Stimulated activated CD8-positive, alpha-beta memory T cell treated with anti-CD3 and anti-CD28 coated beads, Interleukin-7, amount 100 ng/mL, for 48 hours (primary cell): ENCODE measurements around the gene GLTP.
A peak's percentile ranks its signal among the peaks of the same experiment; 100 is the strongest.

Source experiments
- DNase-seq, 2 donors: peaks; one replicate each; pipeline ENCODE4 v3.0.0-alpha.2; 2020; ENCODE audit warnings: low read depth in 1 of 2; ENCODE audit errors: extremely low read depth in 1 of 2

The GLTP gene

DNA sequence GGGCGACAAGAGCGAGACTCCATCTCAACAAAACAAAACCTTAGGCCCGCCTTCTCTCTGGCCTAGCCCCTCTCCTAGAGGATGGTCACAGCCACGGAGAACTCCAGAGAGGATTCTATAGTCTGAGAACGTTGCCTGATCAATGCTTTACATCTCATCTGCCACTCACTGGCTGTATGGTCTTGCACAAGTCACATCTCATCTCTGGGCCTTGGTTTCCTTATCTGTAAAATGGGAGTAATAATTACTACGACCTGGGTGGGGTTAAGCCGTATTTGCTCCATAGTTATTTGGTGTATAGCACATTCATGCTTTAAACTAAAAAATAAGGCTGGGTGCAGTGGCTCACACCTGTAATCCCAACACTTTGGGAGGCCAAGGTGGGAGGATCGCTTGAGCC lies 55.6 kb downstream of the GLTP start:
- no peak for DNase-seq

DNA sequence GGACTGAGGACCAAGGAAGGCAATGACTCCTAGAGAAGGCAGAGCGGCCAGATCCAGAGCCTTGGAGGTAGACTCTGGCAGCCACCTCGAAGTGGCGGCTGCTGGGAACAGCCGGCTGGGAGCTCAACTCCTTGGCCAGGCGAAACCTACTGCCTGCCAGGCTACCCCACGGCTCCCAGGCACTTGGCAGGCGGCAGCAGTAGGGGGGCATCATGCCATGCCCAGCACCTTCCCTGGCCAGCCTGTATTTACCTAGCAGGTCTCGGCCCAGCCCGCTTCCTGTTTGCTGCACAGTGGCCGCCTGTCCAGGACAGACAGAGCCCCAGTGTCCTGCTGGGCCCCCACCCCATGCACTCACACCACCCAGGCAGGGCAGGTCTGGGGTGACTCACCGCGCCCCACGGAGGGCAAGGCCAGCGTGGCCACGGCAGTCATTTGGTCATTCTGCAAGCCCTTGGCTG lies 57.4 kb downstream of the GLTP start:
- no peak for DNase-seq

DNA sequence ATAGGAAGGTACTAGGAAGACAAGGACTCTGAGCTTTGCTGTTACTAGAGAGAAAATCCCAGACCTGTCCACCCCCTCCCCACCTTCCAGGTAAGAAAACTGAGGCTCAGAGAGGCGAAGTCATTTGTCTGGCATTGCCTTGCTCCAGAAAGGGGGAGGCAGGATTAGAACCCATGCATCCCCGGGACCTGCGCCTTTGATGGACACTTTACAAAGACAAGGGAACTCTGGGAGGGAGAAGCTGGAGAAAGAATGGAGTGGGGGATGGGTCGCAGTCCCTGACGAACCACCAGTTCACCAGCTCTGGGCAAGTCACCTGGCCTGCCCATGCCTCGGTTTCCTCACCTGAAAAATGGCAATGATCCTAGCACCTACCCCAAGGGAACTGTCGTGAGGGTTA lies 57.9 kb downstream of the GLTP start:
- DNase-seq, result no peak

DNA sequence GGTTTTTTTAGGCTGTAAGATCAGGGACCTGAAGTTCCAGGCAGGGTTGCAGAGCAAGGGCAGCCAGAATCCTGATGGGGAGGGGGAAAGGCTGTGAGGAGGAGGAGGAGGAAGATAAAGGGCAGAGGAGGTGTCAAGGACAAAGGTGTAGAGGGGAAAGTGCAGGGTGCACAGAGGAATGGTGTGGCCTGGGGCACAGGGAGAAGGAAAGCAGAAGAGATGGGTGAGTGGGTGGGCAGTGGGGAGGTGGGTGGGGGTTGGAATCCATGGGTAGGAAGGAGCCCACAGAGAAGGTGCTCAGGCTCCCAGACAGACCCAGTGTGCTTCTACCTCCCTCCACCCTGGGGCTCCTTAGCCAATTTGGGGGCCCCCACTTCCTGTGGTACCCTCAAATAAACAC lies 58.4 kb downstream of the GLTP start:
- no peak for DNase-seq

DNA sequence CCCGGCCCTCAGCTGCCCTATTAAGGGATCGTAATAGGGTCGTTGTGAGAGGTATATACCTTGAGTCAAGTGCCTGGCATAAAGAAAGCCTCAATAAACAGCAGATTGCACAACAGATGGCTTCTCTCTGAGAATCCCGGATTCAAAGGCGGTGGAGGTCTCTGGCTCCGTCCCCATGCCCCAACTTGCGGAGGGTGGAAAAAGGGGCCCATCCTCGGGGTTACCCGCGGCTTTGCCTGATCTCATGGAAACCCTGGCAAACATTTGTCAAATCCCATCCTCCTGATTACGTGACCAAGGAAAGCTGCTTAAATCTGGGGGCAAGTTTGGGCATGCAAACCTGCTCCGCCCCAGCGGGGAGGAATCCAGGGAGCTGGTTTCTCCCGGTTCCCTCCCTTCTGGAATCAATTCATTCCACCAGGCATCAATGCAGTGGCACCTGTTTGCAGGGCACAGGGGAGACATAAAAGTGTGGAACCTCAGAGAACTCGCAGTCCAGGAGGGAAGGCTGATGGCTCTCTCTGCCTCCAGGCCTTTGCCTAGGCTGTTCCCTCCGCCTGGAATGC lies 59.4 kb downstream of the GLTP start:
- no peak for DNase-seq

DNA sequence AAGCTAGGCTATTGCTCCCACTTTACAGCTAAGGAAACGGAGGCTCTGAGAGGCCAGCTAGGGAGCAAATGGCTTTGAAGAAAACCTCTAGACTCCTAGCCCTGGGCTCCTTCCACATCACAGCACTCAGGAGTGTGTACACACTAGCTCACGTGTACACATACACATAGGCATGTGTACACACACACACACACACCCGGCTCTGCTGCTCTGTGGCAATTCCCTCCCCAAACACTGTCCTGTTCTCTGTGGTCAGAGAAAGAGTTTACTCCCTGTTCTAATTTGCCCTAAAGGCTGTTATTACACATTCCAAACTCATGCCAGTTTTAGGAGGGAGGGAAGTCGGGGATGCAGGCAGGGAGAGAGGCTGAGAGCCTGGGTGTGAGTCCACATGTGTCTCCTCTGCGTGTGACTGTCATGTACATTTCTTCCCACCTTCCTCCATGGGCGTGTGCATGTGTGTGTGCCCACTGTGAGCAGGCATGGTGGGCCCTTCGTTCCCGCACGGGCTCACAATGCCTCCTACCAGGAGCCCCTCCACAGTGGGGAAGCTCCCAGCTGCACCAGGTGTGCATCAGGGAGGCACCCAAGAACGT lies 61.3 kb downstream of the GLTP start:
- DNase-seq, result no peak

DNA sequence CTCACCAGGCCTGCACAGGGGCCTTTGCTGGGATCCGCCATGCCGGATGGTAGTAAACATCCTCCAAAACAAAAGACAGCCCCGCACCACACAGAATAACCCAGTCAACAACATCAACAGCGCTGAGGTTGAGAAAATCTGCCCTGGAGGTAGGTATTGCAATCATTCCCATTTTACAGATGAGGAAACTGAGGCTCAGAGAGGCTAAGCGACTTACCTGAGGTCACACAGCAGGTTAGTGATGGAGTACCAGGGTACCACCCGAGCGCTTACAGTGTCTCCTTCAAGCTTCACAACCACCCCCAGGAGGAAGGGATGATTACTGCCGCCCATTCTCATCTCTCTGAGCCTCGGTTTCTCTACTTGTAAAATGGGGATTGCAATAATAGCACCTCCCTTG lies 62.1 kb downstream of the GLTP start:
- DNase-seq, result no peak

DNA sequence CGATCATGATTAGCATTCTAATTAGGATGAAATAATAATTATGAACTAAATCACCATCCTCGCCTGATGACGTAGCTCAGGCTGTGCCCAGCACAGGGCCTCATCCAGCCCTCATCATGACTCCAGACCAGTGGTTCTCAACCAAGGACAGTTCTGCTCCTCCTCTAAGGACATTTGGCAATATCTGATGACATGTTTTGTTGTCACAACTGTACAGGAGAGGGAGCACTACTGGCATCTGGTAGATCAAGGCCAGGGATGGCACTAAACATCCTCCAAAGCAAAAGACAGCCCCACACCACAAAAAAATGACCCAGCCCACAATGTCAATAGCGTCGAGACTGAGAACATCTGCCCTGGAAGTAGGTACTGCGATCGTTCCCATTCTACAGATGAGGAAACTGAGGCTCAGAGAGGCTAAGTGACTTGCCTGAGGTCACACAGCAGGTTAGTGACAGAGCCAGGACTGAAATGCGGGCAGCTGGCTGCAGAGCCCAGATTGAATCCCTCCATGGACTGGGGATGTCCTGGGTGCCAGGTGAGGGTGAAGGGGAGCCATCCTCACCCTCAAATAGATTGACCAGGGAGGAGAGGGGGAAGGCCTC lies 62.6 kb downstream of the GLTP start:
- no peak for DNase-seq

DNA sequence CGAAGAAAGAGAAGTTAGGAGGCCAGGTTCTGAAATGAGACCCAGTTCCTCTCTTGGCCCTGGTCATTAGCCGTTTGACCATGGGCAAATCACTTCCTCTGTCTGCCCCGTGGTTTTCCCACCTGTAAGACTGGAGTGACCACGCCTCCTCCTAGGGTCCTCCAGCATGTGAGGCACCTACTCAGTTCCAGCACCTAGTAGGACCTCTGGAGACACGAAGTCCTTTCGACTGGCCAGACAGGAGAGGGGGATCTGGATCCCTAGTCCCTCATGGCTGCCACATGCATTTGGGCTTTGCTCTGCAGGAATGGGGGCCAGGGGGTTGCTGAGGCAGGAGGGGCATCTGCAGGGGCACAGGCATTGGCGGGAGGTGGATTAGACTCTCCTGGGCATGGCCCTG lies 63.5 kb downstream of the GLTP start:
- no peak for DNase-seq

DNA sequence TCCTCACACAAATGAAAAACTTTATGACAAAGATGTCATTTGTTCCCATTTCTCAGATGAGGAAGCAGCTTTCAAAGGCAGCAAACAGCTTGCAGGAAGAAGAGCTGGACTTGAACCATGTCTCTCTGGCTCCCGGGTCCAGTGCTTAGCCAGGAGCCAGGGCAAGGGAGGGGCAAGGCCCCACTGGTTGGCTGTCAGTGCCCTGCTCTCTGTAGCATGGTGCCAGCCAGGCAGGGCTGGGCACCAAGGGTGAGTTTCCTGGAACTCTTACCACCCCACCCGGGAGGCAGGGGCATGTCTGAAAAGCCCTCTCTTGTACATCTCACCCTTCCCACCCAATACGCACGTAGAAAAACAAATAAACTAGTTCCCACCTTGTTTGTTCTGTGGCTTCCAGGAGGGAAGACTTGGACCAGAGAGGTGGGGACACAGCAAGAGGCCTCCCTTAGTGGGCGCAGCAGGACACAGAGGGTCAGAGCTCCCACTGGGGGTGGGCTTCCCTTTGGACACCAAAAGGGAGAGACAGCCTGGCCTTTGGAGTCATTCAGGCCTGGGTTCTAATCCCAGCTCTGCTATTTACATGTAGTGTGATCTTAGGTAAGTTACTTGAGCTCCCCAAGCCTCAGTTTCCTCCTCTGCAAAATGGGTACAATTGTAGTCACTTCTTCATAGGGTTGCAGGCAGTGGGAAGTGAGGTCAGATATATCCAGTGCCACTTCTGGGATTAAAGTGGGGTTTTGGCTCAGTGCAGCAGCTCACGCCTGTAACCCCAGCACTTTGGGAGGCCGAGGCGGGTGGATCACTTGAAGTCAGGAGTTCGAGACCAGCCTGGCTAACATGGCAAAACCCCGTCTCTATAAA lies 64.4 kb downstream of the GLTP start:
- DNase-seq, result no peak

DNA sequence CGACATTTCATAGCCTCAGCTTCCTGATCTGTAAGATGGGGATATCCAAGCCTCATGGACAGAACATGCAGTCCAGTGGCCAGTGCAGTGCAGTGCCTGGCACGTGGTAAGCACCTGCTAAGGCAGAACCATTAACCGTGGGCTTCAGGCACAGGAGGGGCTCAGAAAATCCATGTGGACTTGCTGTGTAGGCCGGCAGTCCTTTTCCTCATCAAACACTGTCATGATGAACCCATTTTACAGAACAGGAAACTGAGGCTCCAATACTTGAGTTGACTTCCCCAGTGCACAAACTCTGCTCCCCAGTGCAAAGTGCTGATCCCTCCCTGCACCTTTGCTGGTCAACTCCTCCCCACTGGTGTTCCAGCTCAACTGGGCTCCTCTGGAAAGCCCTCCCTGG lies 65.1 kb downstream of the GLTP start:
- no peak for DNase-seq

DNA sequence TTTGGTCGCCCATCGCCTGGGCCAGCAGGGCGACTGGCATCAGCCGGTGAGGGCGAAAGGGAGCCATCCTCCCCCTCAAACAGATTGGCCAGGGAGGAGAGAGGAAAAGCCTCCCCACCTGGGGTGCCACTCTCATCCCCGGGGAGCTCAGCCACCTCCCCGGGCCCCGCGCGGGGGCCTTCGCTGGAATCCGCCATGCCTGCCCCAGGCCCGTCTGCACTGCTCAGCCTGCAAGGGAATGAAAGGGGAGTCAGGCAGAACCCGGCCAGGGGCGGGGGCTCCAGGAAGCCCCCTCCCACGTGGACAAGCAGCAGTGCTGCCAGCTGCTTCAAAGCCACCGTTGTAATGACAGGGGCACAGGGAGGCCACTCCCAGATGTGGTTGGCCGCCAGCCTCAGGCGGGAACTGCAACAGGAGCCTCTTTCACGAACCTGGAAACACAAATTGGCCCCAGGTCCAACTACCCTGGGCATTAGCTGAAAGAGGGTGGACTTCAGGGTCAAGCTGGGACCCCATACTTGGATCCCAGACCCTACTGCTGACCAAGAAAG lies 65.7 kb downstream of the GLTP start:
- DNase-seq, result no peak

DNA sequence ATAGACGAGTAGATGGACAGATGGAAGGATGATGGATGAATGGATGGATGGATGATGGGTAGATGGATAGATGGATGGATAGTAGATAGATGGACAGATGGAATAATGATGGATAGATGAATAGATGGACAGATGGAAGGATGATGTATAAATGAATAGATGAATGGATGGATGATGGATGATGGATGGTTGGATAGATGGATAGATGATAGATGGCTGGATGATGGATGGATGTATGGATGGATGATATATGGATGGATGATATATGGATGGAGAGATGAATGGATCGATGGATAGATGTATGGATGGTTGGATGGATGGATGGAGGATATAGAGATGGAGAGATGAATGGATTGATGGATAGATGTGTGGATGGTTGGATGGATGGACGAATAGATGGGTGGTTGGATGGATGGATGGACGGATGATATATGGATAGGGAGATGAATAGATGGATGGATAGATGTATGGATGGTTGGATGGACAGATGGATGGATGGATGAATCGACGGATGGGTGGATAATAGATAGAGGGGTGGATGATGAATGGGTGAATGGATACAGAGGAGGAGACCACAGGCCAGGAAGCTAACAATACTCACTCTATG lies 66.4 kb downstream of the GLTP start:
- no peak for DNase-seq

DNA sequence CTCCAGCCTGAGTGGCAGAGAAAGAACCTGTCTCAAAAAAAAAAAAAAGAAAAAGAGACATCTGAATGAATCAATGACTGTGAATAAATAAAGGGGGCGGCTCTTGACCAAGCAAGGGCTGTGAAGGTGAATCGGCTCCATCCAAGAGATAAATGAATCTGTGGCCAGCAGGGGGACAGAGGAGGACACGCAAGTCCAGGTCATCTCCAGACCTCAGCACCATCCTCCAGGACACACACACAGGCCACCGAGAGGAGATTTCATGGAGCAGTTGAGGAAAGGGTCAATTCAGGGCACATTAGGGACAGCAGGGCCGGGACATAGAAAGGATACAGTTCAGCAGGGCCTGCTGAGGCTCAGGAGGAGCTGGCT lies 68.7 kb downstream of the GLTP start:
- no peak for DNase-seq

DNA sequence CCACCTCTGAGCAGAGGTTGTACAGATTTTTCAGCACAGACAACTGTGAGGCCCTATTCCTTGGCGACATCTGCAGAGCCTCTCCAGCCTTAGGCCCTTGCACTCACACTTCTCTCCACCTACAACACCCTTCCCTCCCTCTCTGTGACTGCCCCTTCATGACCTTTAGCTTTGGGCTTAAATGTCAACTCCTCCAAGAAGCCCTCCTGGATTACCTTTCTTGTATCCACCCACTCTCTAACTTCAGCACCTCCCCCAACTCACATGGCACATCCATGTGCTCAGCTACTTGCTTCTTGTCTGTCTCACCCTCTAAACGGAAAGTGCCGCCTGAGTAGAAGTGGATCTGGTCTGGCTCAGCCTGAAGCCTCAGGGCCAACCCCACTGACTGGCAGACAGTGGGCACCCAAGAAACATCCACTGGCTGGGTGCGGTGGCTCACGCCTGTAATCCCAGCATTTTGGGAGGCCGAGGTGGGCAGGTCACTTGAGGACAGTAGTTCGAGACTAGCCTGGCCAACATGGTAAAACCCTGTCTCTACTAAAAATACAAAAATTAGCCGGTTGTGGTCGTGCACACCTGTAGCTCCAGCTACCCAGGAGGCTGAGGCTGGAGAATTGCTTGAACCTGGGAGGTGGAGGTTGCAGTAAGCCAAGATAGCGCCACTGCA lies 69.3 kb downstream of the GLTP start:
- no peak for DNase-seq

DNA sequence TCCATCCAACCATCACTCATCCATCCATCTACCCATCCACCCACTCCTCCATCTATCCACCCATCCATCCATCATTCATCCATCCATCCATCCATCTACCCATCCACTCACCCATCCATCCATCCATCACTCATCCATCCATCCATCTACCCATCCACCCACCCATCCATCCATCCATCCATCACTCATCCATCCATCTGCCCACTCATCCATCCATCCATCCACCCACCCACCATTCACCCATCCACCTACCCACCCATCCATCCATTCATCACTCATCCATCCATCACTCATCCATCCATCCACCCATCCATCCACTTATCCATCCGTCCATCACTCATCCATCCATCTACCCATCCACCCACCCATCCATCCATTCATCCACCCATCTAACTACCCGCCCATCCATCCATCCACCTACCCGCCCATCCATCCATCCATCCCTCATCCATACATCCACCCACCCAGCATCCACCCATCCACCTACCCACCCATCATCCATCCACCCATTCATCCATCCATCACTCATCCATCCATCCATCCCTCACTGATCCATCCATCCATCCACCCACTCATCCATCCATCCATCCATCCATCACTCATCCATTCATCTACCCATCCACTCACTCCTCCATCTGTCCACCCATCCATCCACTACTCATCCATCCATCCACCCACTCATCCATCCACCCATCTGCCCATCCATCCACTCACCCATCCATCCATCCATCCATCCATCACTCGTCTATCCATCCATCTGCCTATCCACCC lies 71.3 kb downstream of the GLTP start:
- no peak for DNase-seq

DNA sequence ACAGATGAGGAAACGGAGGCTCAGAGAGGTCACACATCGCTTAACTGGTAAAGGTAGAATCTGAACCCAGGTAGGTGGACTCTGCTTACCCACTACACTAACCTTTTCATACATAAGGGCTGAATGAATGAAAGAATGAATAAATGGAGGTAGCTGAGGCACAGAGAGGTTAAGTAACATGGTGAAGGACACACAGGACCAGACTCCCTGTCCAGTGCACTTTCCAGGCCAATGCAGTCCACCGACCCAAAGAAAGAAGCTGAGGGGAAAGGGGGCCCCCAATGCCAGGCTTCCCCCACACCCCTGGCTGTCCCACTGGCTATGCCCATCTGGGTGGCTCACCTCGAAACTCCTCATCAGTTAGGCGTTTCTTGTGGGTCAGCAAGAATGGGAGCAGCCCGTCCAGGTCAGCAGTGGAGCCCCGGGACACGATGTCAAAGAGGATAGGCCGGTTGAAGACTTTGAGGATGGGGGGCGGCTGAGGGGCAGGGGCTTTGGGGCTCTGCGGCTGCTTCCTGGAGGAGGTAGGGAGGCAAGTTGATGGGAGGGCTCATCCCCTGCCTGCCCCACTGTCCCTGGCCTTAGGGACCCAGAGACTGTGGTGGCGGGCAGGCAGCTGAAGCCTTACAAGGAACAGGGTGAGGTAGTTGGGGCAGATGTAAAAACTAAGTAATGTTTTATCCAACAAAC lies 72.2 kb downstream of the GLTP start:
- no peak for DNase-seq

DNA sequence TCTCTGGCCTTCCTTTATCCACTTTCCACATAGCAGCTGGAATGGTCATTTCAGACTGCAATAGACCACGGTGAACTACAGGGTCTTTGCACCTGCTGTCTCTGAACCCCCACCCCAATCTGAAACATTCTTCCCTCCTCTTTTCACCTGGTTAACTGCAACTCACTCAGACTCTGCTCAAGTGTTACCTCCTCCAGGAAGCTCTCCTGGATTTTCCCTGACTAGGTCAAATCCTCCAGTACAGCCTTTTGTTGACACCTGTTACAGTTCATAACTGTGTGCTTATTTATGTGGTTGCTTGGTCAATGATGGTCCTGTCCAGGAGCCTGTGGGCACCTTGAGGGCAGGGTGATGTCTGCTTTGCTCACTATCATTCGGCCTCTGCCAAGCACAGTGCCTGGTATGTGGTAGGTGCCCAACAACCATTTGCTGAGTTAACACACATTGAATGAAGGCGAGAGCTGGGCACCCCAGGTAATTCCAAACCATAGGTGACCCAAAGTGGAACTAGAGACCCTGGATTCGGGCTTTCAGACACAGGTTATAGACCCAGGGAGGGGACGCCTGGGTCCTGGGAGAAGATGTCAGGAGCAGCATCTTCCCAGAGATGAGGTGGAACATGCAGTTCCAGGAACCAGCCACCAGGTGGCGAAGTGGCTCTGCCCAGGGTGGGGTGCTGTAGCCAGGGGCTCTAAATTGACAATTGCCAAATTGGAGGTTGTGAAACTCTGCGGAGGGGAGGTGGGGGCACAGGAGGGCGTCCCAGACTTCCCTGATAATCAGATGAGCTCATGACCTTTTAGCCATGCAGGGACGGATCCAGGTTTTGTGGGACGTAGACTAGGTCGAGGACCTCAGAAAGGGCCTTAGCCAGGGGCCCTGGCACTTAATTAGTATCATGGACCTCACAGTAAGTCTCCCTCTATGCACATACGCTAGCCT lies 75.2 kb downstream of the GLTP start:
- peak; percentile 27 to 40 for DNase-seq
